HG03103 (cell line): ENCODE data around the gene COL15A1.
"Not testable (repeated sequence)": the region's sequence is repeated elsewhere in the genome, so short reads cannot be mapped to it uniquely, and the experiment has no call there.

Source experiments
- ATAC-seq: cut with Tn5 transposase; IDR thresholded peaks from one replicate; pipeline ENCODE4 v1.9.1; 2021; ENCODE audit warnings: low read depth; ENCODE audit not compliant: unreplicated experiment

COL15A1 gene

GRCh38 chr9:99008203-99008602, 64.5 kb downstream of the COL15A1 start:
- ATAC-seq: no peak

GRCh38 chr9:99010393-99010792, 66.7 kb downstream of the COL15A1 start:
- not testable (repeated sequence) for ATAC-seq

GRCh38 chr9:99011161-99011709, 67.5 kb downstream of the COL15A1 start:
- ATAC-seq: no peak

GRCh38 chr9:99012957-99013512, 69.3 kb downstream of the COL15A1 start:
- no peak for ATAC-seq

GRCh38 chr9:99013550-99013949, 69.8 kb downstream of the COL15A1 start:
- ATAC-seq: no peak

- ATAC-seq: no peak
Measured at GRCh38 chr9:99015448-99015847, 71.7 kb downstream of the COL15A1 start.

- ATAC-seq: no peak
Measured at GRCh38 chr9:99015890-99016289, 72.2 kb downstream of the COL15A1 start.

GRCh38 chr9:99016681-99017387, 73.1 kb downstream of the COL15A1 start:
- ATAC-seq: no peak

GRCh38 chr9:99018653-99019052, 74.9 kb downstream of the COL15A1 start:
- no peak for ATAC-seq

GRCh38 chr9:99019510-99020331, 76.0 kb downstream of the COL15A1 start:
- ATAC-seq: no peak

GRCh38 chr9:99020786-99021436, 77.2 kb downstream of the COL15A1 start:
- no peak for ATAC-seq

- ATAC-seq: no peak
Measured at GRCh38 chr9:99021512-99021911, 77.8 kb downstream of the COL15A1 start.

- ATAC-seq: no peak
Measured at GRCh38 chr9:99023231-99023630, 79.5 kb downstream of the COL15A1 start.

- ATAC-seq: no peak
Measured at GRCh38 chr9:99023831-99024230, 80.1 kb downstream of the COL15A1 start.

- no peak for ATAC-seq
Measured at GRCh38 chr9:99024959-99025358, 81.3 kb downstream of the COL15A1 start.

- no peak for ATAC-seq
Measured at GRCh38 chr9:99025616-99026270, 82.0 kb downstream of the COL15A1 start.

GRCh38 chr9:99026271-99026955, 82.7 kb downstream of the COL15A1 start:
- no peak for ATAC-seq

GRCh38 chr9:99026956-99027298, 83.2 kb downstream of the COL15A1 start:
- ATAC-seq: no peak

- ATAC-seq: no peak
Measured at GRCh38 chr9:99027443-99027842, 83.7 kb downstream of the COL15A1 start.
